Cardiac fibroblast (primary cell): ENCODE measurements around the gene C9orf153.

Experiments
- DNase-seq, 2 donors: peaks; one replicate each; pipeline versions ENCODE4 v3.0.0 to v3.0.0-alpha.2; 2010; ENCODE audit warnings: low read depth in 2 of 2
- H3K4me3 ChIP-seq, 2 donors: replicated peaks in 1 of 2; 1 replicate in 1 of 2; 2 replicates in 1 of 2; pipeline ENCODE4 v1.5.1; 2011; ENCODE audit warnings: low read depth in 2 of 2, low read length in 2 of 2, mild to moderate bottlenecking in 2 of 2, moderate library complexity in 1 of 2
- TF ChIP-seq, protein P1 (sequence below): IDR thresholded peaks from one replicate; pipeline ENCODE4 v1.5.1; 2011; ENCODE audit warnings: low read depth, mild to moderate bottlenecking, low read length, inconsistent platforms

C9orf153 gene

DNA sequence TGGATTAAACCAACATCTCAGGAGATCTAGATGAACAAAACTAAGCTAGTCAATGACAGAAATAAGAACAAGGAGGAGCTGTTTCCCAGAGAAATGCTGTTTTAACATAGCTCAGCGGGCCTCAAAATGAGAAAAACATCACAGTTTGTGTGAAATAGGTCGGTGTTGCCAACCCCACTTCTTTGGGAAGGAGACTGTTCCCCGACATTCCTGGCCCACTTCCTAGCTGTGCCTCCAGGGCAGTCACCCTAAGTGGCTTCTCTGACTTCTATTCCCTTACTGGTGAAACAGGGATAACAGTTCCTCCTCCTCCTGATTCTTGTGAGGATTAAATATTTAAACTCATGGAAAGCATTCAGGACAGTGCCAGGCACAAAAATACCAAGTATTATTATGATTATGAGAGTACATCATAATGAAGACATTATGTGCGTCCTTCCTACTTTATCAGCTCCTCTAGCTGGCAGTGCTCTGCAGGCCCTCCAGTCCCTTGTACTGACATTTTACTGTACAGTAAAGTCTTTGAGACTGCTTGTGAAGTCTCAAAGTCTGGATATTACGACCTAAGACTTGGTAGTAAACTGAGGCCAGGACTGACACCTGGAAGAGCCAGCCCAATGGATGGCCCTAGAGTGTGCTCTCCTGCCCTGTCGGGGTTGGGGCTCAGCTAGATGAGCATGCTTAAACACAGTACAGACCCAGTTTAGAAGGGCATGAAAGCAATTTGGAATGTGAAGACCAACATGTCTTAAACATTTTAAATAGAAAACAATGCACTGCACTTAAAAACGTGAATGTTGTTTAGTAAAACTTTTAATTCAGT is 15.6 kb upstream of the C9orf153 start:
- DNase-seq: no peak
- TF ChIP-seq, protein P1, sequence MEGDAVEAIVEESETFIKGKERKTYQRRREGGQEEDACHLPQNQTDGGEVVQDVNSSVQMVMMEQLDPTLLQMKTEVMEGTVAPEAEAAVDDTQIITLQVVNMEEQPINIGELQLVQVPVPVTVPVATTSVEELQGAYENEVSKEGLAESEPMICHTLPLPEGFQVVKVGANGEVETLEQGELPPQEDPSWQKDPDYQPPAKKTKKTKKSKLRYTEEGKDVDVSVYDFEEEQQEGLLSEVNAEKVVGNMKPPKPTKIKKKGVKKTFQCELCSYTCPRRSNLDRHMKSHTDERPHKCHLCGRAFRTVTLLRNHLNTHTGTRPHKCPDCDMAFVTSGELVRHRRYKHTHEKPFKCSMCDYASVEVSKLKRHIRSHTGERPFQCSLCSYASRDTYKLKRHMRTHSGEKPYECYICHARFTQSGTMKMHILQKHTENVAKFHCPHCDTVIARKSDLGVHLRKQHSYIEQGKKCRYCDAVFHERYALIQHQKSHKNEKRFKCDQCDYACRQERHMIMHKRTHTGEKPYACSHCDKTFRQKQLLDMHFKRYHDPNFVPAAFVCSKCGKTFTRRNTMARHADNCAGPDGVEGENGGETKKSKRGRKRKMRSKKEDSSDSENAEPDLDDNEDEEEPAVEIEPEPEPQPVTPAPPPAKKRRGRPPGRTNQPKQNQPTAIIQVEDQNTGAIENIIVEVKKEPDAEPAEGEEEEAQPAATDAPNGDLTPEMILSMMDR: no peak

DNA sequence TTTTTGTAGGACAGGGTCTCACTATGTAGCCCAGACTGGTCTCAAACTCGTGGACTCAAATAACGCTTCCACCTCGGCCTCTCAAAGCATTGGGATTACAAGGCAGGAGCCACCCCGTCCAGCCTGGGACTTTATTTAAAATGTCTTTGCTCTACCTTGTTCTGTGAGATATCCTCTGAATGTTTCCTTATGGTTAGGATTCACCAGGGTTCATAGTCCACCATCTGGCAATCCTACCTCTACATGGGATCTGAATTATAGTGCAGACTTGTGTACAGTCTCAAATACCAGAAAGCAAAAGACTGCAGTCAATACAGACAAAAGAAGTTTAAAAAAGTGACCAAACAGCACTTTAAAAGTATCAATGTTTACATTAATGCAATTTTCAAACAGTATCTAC is 12.8 kb upstream of the C9orf153 start:
- no peak for DNase-seq
- no peak overlapping the region for H3K4me3 ChIP-seq
- TF ChIP-seq, protein P1: no peak

More for the DNA sequence above, 15.6 kb upstream of the C9orf153 start:
- no peak overlapping the region for H3K4me3 ChIP-seq

DNA sequence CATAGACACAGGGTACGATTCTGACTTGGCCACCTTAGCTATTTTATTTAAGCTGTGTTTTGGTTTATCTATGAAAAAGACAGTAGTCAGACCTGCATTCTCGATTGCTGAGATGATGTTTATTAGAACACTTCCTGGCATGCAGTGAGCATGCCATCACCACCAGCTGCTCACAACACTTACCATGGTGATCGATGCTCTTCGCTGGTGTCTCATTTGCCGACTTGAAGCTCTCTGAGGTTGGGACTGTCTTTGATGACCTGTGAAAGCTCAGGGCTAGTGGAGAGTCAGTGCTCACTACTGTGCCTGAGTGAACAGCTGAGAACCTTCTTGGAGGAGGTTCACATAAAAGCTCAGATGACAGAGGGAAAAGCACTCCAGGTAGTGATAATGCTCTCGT is 4.4 kb upstream of the C9orf153 start:
- TF ChIP-seq, protein P1: no peak
- DNase-seq: no peak
- H3K4me3 ChIP-seq: no peak overlapping the region

DNA sequence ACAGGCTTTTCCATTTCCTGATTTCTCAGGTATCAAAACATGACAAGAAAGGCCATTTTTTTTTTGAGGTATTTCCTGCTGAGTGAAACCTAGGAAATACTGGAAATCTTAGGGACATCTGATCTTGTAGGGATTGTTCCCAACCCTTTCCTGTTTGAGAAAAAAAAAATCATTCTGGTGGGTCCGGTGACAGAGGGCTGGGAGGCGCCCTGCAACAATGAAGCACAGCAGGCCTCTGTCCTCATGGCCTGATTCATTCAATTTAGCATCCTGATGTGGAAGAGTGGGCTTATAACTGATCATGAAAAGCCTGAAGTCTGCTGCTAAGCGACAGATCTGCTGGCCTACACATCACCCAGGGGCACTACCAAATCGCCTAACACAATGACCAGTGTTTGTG is 3.0 kb upstream of the C9orf153 start:
- TF ChIP-seq, protein P1: no peak
- no peak for DNase-seq
- no peak overlapping the region for H3K4me3 ChIP-seq

DNA sequence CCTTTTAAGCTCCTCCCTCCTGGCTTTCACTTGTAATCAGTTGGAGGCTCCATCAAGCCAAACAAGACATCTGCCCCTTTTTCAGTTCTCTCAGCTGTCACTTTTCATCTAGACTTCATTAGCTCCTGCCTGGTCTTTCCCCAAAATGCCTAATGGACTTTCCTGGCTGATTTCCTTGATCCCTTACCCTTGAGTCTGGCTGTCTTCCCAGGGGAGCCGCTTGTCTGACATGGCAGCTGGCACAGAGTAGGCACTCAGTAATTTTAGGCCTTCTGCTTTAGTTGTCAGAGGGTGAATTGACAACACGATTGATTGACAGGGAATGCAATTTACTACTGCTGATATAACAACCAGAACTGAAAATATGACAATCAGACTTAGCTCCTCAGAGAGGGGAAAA is 2.1 kb downstream of the C9orf153 start:
- DNase-seq: no peak
- TF ChIP-seq, protein P1: no peak
- H3K4me3 ChIP-seq: no peak overlapping the region

DNA sequence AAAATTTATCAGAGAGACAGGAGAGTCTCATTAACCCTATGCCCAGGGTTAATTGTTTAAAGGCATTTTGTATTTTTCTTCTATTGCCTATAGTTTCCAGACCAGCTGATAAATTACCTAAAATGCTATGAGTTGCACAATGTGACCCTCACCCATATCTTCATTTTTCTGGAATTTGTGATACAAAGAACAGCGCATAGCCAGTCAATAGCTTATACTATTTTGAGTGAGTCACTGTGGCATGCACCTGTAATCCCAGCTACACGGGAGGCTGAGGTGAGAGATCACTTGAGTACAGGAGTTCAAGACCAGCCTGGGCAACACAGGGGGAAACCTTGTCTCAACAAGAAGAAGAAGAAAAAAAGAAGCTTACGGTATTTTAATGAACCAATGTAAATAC is 2.8 kb downstream of the C9orf153 start:
- TF ChIP-seq, protein P1: no peak
- no peak for DNase-seq
- H3K4me3 ChIP-seq: no peak overlapping the region
